Activated CD4-positive, alpha-beta T cell treated with anti-CD3 and anti-CD28 coated beads, Interleukin-2, amount 50 U/mL, for 48 hours (primary cell): ENCODE measurements around the gene CHST12.

Experiments used
- DNase-seq, 2 experiments: peaks; one replicate each; pipeline ENCODE4 v3.0.0-alpha.2; 2020

Gene CHST12

DNA sequence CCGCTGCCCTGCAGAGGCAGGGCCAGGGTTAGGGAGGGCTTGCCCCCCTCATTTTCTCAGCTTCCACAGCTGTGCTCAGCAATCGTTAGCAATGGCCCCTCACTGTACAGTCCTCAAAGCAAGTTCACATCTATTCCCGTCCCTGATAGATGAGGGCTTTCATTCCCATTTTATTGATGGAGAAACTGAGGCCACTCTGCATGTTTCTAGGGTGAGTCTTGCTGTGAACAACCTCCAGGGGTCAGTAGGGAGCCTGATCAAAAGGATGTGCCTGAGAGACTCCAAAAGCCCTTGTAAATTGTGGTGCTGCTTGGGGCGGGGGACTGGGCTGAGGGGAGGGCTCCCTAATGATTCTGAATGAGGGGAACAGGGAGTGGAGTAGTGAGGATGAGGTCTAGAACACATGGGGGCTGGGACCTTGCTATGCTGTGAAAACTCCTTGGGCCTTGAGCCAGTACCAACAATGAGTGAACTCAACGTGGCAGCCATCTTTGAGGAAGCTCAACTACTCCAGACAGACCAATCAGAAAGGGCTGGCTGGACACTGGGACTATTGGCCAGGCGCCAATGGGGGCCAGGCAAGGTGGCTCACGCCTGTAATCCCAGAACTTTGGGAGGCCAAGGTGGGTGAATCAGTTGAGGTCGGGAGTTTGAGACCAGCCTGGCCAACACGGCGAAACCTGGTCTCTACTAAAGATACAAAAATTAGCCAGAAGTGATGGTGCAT lies 79.5 kb downstream of the CHST12 start:
- DNase-seq, result no peak

DNA sequence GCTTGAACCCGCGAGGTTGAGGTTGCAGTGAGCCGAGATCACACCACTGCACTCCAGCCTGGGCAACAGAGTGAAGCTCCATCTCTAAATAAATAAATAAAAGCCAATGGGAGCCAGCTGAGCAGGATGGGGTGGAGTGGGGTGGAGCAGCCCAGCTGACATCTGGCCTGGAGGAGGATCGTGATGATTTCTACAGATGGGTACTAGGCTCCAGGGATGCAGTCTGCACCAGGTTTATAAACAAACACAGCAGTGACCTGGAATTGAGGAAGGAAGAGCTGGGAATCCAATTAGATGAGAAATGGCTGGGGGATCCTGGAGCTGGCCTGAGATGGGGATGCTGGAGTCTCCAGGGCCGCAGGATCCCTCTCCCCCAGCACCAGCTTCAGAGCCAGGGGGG lies 80.1 kb downstream of the CHST12 start:
- no peak for DNase-seq

DNA sequence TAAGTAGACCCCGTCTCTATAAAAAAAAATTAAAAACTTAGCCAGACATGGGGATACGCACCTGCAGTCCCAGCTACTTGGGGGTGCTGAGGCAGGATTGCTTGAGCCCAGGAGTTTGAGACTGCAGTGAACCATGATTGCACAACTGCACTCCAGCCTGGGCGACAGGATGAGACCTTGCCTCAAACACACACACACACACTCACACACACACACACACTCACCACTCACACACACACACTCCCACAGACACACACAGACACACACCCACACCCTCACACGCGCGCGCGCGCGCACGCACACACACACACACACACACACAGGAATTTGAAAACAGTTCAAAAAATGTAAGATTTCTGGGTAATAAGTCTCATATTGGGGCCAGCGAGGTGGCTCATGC lies 81.5 kb downstream of the CHST12 start:
- no peak for DNase-seq

DNA sequence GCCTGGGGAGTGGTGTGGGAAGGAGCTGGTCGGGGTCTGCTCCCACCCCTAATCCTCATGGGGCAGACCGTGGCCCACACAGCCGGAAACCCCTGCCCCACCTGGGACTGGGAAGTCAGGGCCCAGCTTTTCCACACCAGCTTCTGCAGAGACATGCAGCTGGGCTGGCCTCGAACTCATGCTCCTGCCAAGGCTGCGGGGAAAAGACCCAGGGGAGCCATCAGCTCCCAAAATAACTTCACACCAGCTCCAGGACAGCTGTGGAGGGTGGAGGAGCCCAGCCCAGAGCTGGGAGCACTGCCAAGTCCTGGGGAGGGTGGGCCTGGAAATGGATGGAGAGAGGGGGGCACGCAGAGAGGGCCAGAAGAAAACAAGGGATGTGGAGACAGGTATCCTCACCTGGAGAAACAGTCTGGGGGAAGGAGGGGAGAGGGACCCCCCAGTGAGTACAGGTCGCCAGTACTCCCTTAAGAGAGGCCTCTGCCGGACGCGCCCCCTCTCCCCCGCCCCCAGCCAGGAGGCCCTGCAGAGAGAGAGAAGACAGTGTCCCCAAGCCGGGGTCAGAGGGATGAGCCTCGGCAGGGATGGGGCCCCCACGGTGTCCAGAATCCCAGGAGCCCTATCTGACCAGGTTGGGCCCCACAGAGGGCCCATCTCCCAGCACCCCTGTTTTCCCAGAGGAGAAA lies 84.3 kb downstream of the CHST12 start:
- no peak for DNase-seq

DNA sequence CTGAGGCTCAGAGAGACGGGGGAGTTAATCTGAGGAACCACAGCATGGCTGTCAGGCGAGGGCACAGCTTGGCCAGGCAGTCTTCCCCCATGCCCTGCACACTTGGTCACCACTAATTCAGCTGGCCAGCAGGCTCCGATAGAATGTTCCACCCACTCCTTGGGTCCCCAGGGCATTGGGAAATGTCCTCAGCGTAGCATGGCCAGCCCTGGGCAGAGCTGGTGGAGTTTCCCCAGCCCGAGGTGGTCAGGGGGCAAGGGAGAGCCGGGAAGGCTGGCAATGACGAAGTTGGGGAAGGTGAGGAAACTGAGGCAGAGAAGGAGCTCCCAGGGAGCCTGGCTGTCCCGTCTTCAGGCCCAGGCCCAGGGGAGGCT lies 84.8 kb downstream of the CHST12 start:
- DNase-seq, result no peak

DNA sequence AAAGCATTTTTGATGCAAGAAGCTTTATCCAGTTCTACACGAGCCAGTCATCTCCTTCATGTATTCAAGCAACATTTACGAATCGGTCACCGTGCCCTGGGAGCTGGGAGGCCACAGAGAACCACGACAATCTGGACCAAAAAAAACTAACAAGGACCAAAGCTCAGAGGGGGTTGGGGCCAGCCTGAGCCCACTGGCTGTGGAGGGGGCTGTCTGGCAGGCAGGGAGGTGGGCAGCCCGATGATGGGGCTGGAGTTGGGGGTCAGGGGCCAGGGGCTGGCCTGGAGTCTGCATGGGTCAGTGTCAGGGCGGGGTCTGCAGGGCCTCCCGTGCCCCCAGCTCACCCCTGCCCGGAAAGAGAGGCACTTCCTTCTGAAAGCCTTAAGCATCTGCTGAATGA lies 85.3 kb downstream of the CHST12 start:
- no peak for DNase-seq

DNA sequence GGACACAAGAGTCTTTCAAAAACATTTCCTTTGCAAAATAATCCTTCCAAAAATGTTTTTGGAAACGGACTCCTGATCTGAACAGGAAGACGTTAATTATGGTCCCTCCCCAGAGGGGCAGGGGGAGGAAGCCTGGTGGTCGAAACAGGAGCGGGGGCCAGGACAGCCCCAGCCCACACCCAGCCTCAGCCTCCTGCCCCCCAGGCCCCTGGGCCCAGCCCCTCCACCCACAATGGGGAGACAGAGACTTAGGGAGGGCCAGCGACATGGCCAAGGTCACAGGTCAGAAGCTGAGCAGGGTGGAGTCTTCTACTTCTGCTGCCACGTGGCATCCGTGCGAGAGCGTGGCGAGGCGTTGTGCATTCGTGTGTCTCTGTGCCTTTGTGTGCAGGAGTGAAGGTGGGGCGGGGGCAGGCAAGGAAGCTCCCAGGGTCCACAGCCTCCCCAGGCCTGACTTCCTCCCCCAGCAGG lies 86.8 kb downstream of the CHST12 start:
- no peak for DNase-seq

DNA sequence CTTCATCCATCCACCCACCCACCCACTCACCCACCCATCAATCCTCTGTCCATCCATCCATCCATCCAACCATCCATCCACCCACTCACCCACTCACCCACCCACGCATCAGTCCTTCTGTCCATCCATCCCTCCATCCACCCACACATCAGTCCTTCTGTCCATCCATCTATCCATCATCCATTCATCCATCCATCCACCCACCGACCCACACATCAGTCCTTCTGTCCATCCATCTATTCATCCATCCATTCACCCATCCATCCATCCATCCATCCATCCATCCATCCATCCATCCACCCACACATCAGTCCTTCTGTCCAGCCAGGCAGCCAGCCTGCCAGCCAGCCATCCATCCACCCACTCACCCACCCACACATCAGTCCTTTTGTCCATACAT lies 88.6 kb downstream of the CHST12 start:
- no peak for DNase-seq

DNA sequence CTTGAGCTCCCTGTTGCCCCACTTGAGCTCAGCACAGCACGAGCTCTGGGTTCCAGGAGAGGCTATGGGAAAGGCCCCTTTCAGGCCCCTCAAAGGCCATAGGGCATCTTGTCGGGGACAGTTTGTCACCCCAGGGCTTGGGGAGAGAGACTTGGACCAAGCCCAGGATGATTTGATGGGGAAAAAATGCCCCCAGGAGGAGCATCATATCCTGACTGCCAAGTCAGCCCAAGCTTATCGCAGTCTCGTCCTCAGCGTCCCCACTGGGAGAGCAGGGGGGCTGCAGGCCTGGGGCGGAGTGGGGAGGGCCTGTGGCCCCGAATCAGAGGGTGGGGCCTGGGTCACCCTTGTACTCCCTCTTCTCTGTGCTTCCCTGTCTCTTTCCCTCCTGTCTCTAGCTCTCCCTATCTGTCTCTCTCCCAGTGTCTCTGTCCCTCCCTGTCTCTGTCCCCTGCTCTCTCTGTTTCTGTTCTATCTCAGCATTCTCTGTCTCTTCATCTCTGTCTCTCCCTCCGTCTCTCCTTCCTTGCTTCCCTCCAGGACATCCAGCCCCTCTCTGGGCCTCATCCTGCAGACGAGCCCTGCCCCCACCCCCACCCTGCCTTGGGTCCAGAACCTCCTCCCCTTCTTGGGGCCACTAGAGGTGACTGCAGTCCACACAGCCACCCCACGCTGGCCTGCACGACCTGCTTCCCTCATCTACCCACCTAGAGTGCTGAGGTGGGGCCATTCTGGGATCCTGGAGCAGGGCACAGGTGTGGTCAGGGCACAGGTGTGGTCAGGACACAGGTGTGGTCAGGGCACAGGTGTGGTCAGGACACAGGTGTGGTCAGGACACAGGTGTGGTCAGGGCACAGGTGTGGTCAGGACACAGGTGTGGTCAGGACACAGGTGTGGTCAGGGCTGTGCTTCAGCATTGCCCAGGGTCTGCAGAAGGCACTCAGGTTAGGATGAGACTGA lies 90.1 kb downstream of the CHST12 start:
- DNase-seq, result no peak

DNA sequence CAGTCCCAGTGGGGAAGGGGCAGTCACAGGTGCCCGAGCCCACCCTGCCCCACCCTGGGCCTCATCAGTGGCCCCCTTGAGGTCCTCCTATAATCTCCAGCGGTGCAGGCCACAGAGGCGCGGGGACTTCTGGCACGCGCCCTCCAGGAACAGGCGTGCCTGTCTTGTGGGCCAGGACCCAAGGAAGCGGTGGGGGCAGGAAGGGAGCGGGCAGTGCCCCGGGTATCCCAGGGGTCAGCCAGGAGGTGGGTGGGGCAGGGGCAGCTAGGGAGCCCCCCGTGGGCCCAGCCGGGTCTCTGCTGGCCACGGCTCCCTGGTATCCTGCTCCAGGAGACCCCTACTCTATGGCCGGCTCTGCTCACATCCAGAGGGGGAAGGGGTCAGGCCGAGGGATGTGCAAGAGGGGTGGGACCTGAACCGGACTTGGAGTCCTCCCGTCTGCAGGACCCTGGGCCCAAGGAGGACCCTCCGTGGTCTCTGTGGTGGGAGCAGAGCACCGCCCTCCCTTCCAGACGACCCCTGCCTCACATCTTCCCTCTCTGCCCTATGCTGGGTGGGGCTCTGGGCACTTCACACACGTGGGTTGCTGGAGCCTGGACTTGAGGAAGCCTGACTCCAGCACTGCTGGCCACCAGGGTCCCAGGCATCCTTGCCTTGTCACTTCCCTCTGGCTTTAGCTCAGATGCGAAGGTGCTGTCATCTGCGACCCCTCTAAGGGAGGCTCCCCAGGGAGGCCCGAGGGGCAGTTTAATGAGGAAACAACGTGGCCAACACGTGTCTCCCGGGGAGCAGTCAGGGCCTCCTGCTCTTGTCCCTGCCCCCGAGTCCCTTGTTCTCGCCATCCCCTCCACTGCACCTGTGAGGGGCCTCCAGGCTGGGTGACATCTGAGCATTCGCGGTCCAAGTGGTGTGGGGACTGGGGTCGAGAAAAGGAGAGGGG lies 91.0 kb downstream of the CHST12 start:
- DNase-seq, result no peak

DNA sequence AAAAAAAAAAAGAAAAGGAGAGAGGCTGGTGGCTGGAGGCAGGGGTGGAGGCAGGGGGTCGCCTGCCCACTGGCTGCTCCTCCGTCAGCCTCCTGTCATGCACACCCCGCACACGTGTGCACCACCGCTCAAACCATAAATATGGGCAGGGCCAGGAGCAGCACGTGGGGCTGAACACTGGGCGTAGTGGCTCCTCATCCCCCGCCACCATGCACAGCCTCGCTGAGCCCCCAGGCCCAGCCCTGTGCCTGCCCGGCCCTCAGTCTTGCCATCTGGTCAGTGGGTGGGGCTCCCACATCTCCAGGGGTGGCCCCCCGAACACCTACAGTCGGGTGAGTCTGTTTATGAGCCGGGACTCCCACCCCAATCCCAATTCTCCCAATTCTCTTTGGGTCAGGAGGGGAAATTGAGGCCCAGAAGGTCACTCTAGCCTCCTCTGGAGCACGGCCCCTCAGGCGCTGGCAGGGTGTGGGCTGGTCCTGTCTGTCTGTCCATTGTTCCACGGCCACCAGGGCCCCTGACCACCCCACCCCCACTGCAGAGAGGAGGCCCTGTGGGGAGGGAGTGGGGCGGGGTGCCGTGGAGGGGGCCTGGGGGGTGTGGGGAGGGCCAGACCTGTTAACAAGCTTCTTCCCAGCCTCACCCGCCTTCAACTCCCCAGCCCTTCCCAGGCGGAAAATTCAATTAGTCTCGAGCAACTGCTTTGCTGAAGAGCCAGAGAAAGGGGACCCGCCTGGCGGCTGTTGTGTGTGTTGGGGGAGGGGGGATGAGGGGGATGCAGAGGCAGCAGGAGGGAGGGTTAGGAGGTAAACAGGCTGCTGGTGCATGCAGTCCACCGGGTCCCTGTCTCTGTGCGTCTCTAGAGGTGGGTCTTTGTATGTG lies 92.2 kb downstream of the CHST12 start:
- no peak for DNase-seq

DNA sequence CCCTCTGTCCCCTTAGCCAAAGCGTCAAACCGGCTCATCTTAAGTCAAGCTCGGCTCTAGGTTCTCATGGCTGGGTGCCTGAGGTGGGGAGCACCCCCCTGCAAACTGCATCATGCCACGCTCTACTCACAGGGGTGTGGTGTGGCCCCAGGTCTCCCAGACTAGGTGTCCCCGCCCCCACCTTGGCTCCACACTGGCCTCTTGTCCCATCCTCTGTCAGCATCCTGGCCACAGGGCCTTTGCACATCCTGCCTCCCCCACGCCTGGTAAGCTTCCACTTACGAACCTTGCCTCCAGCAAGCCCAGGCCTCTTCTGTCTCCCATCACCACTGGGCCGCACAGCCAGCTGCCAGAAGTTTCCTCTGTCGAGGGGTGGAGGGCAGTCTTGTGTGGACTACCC lies 93.0 kb downstream of the CHST12 start:
- DNase-seq, result no peak

DNA sequence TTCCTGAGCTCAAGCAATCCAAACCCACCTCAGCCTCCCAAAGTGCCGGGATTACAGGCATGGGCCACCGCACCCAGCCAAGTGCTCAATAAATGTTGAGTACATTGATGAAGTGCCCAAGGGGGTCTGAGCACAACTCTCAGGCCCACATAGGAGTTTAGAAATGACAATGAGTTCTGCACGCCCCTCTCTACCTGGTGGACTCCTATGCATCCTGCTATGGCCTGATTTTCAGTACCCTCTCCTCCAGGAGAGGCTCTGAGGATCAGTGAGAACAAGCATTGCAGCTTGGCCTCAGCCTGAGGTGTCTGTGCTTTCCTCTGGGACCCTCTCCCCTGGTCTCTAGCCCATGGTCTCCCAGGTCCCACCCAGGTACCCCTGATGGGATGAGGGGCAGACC lies 93.7 kb downstream of the CHST12 start:
- DNase-seq, result no peak

DNA sequence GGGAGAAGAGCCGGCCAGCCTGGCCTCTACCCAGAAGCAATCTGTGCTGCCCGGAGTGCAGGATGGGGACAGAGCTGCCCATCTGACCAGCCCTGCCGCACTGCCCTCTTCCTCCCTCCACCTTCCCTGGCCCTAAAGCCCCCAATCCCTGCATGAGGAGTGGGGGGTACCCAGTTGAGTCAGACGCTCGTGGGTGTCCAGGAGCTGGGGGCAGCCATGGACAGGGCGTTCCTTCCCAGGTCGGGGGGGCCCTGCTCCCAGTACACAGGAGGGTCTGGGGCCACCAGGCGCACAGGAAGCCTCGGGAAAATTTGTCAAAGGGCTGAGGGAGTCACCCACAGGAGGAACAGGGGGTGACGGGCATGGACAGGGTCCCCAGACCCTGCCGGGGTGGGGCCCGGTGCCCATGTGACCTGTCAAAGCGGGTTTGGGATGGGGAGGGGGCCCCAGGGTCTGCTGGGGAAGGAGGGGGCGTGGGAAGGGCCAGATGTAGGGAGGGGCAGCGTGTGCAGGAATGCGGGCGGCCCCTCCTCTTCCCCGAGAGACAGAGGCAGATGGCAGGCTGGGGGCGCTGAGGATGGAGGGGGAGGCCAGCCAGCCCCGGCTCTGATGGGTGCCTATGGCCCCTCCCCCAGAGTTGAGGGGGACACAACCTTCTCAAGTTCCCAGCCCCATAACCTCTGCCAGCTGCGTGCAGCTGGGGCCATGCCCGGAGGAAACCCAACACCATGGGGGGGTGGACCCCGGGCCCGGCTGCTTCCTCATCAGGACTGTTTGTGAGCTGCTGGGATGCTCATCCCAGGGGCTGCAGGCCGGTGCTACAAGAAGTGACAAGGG lies 94.3 kb downstream of the CHST12 start:
- no peak for DNase-seq
